ENCODE data around the gene LCN15.
"Not testable (repeated sequence)": the region's sequence is repeated elsewhere in the genome, so short reads cannot be mapped to it uniquely, and the experiment has no call there.

LCN15 gene

DNA sequence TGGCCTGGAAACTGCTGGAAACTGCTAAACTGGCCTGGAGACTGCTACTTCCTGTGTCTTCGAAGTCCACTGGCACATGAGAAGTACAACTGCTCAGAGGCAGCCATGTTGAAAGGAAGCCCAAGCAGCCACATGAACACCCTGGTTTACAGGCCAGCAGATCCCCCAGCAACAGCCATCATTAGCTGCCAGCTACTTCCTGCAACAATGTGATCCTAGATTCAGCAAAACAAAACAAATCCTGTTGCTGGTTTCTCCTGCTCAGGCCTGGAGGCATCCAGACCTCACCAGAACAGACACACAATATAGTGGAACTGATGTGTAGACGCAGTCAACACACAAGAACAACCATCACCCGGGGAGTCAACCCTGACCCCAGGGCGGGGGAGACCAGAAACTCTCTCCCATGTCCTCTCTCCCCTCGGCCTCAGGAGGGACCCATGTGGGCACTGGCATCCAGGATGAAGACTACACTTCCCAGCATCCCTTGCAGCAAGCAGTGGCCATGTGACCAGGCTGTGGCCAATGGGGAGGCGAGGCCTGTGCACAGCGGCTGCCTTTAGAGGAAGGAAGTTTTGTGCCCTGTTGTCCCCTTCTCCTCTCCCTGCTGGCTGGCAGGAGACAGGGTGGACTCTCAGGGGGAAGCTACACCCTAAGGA is 9.2 kb upstream of the LCN15 start:
- peaks cover 7 to 14% (median 9%) of the 10 kb centered on the region in 11 experiments for H3K9me3 ChIP-seq (replicated peaks in 1 of 11)
- no peaks in the 10 kb centered on the region for H3K27me3 ChIP-seq
- peak overlapping the region in 5 of 11 experiments; percentile 12 to 55 (median 43); a peak in 8 of 22 replicates for H3K9ac ChIP-seq
- H3K4me2 ChIP-seq: peak overlapping the region; percentile 27 to 65 (median 54); a peak in 21 of 22 replicates
- H3K36me3 ChIP-seq: no peaks in the 10 kb centered on the region
- H3K4me1 ChIP-seq: peaks cover 17 to 40% (median 32%) of the 10 kb centered on the region in 10 experiments
- H3K27ac ChIP-seq: peak overlapping the region in 9 of 11 experiments; percentile 19 to 70 (median 65); a peak in 17 of 22 replicates
- TF ChIP-seq Cebpa-rat (IDR thresholded peaks at IDR 0.05): no peak
- no peaks in the 10 kb centered on the region for H4K20me1 ChIP-seq
- no peak overlapping the region for H3K4me3 ChIP-seq

DNA sequence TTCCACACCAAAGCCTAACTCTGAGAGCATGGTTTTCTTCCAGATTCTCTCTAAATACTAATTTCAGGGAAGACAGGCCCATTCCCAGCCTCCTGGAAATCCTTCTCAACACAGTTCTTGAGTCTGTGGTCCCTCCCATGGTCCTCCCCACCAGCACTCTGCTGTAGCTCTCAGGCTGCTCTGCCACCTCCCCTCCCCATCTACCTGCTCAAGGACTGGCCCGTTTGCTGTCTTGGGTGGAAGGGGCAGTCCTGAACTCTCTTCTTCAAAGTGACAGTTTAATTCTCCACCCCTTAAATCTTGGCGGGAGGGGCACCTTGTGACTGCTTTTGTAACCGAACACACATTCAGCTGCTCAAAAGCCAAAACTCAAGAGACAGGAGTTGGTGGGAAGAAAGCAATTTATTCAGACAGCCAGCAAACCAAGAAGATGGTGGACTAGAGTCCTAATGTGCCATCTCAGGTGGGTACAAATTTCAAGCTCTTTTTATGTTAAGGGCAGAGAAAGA is 7.6 kb upstream of the LCN15 start:
- Histone ChIP-seq H3K4me3 (no peak overlapping the region), H3K9me3 (replicated peaks in 1 of 11) (peaks cover 7 to 14% (median 9%) of the 10 kb centered on the region in 11 experiments), H3K4me1 (peaks cover 24 to 43% (median 39%) of the 10 kb centered on the region in 10 experiments), H3K27me3 (peaks cover 0 to 13% (median 0%) of the 10 kb centered on the region in 11 experiments; a peak in 5 of 22 replicates), H3K36me3 (no peaks in the 10 kb centered on the region), H3K9ac (no peak overlapping the region), H4K20me1 (no peaks in the 10 kb centered on the region), H3K4me2 (no peak overlapping the region), H3K27ac (no peak overlapping the region)
- TF ChIP-seq Cebpa-rat (IDR thresholded peaks at IDR 0.05): no peak

DNA sequence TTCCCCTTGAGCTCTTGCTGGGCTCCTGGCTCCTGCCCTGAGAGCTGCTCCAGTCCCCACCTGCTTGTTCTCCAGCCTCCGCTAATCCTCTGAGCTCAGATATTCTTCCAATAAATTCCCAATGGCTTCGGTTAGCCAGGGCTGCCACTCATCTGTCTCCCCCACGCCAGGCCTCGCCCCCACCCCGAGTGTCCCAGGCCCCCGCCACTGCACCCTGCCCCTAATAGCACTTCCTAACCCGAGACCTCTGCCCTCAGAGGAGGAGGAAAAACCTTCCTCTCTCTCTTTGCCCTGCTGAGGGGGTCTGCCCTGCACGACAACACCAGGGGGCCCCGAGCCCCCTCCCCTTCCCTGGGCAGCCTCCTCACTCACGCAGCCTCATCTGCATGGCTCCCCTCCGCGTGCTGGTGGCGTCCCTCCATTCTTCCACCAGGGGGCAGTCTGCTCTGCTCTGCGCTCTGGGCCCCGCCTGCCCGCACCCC is 5.4 kb upstream of the LCN15 start:
- H3K9me3 ChIP-seq (replicated peaks in 1 of 11): peaks cover 7 to 14% (median 9%) of the 10 kb centered on the region in 11 experiments
- H3K4me2 ChIP-seq: peak overlapping the region in 5 of 11 experiments; percentile 24 to 50 (median 42); a peak in 9 of 22 replicates
- no peak overlapping the region for H3K4me3 ChIP-seq
- TF ChIP-seq Cebpa-rat (IDR thresholded peaks at IDR 0.05): no peak
- peaks cover 0 to 13% (median 0%) of the 10 kb centered on the region in 11 experiments; a peak in 5 of 22 replicates for H3K27me3 ChIP-seq
- H3K27ac ChIP-seq: no peak overlapping the region; a peak in 1 of 22 replicates
- no peaks in the 10 kb centered on the region for H4K20me1 ChIP-seq
- peaks cover 29 to 54% (median 49%) of the 10 kb centered on the region in 10 experiments for H3K4me1 ChIP-seq
- no peaks in the 10 kb centered on the region for H3K36me3 ChIP-seq
- no peak overlapping the region for H3K9ac ChIP-seq

DNA sequence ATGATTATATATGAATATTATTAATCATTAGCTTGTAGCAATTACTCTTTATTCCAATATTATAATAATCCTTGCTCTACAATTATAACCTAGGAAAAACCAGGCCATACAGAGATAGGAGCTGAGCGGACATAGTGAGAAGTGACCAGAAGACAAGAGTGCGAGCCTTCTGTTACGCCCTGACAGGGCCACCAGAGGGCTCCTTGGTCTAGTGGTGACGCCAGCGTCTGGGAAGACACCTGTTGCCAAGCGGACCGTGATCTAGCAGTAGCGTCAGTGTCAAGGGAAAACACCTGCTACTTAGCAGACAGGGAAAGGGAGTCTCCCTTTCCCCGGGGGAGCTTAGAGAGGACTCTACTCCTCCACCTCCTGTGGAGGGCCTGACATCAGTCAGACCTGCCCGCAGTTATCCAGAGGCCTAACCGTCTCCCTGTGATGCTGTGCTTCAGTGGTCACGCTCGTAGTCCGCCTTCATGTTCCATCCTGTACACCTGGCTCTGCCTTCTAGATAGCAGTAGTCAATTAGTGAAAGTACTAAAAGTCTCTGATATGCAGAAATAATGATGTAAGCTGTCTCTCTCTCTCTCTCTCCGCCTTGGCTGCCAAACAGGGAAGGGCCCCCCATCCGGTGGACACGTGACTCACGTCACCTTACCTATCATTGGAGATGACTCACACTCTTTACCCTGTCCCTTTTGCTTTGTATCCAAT is 2.2 kb upstream of the LCN15 start:
- H3K9me3 ChIP-seq (replicated peaks in 1 of 11); H4K20me1 ChIP-seq; H3K36me3 ChIP-seq; H3K4me3 ChIP-seq: not testable (repeated sequence)
- Histone ChIP-seq H3K9ac (peak overlapping the region in 3 of 11 experiments; percentile 48 to 73 (median 50); a peak in 4 of 22 replicates), H3K4me1 (peaks cover 25 to 76% (median 70%) of the 10 kb centered on the region in 10 experiments), H3K27ac (peak overlapping the region in 6 of 11 experiments; percentile 16 to 78 (median 68); a peak in 11 of 22 replicates), H3K27me3 (peaks cover 0 to 13% (median 0%) of the 10 kb centered on the region in 11 experiments; a peak in 5 of 22 replicates), H3K4me2 (peak overlapping the region; percentile 50 to 97 (median 83))

DNA sequence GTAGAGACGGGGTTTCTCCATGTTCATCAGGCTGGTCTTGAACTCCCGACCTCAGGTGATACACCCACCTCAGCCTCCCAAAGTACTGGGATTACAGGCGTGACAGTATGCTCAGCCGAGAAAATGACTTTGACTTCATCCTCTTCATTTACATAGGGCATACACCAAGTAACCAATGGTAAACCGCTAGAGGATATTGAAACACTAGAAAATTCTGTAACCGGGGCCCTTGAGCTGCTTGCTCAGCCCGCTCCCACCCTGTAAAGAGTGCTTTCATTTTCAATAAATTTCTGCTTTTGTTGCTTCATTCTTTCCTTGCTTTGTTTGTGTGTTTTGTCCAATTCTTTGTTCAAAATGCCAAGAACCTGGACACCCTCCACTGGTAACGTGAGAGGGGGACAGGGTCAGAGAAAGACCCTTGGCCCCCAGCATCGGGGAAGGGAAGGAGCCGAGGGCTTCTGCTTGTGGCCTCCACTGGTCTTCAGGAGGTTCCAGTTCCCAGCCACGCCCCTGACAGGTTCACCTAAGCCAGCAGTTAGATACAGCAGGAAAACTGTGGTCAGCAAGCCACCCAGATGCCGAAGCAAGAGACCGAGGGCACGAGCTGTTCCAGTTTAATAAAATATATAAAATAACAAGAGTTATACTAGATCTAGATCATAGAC is 1.6 kb upstream of the LCN15 start:
- Histone ChIP-seq H3K4me2 (peak overlapping the region; percentile 48 to 88 (median 79)), H3K27ac (peak overlapping the region in 8 of 11 experiments; percentile 48 to 78 (median 63); a peak in 15 of 22 replicates), H3K9ac (peak overlapping the region in 9 of 11 experiments; percentile 18 to 73 (median 61); a peak in 15 of 22 replicates), H3K4me1 (peaks cover 32 to 83% (median 77%) of the 10 kb centered on the region in 10 experiments), H3K27me3 (peaks cover 0 to 13% (median 0%) of the 10 kb centered on the region in 11 experiments; a peak in 5 of 22 replicates)
- not testable (repeated sequence) for H3K4me3 ChIP-seq; H4K20me1 ChIP-seq; H3K36me3 ChIP-seq; H3K9me3 ChIP-seq (replicated peaks in 1 of 11)
- peak in 1 of 11 experiments; percentile 53; a peak in 1 of 22 replicates for TF ChIP-seq Cebpa-rat (IDR thresholded peaks at IDR 0.05)

DNA sequence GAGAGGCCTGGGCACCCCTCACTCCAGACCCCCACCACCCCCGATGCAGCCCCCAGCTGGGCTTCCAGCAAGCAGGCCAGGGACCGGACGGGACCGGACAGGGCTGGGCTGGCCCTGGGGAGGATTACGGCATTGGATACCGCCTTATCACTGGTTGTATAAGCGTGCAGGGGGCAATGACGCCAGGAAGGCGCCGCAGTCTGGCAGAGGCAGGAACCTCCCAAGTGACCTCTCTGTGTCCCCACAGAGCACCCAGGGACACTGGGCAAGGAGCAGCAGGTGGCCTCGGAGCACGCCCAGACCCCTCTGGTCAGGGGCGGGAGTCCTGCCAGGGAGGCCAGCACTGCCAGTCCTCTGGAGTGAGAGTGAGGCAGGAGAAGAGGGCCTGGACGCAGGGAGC is 723 bp upstream of the LCN15 start:
- H3K4me1 ChIP-seq: peaks cover 41 to 91% (median 86%) of the 10 kb centered on the region in 10 experiments
- peak overlapping the region in 7 of 11 experiments; percentile 7 to 73 (median 47); a peak in 6 of 22 replicates for H3K9ac ChIP-seq
- no peaks in the 10 kb centered on the region for H3K9me3 ChIP-seq (replicated peaks in 1 of 11)
- peak overlapping the region; percentile 48 to 88 (median 79); a peak in 21 of 22 replicates for H3K4me2 ChIP-seq
- H4K20me1 ChIP-seq: no peaks in the 10 kb centered on the region; a peak in 1 of 22 replicates
- no peak for TF ChIP-seq Cebpa-rat (IDR thresholded peaks at IDR 0.05)
- peaks cover 0 to 19% (median 0%) of the 10 kb centered on the region in 11 experiments; a peak in 6 of 22 replicates for H3K27me3 ChIP-seq
- peak overlapping the region in 7 of 11 experiments; percentile 11 to 78 (median 51); a peak in 11 of 22 replicates for H3K27ac ChIP-seq
- H3K36me3 ChIP-seq: no peaks in the 10 kb centered on the region
- no peak overlapping the region for H3K4me3 ChIP-seq

DNA sequence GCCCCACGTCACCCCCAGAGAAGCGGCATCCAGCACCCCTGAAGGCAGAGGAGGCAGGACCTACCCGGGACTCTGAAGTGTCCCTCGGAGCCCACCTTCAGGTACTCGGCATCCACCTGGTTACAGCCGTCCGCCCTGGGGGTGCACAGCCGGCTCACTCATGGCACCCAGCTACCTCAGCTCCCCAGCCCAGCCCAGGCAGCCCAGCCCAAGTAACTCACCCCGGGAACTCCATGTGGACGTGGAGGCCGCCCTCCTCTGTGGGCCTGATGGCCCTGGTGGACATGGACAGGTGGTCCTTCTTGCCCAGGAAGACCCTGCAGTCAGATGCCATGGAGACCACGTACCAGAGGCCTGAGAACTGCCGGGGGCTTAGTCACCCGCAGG is 676 bp downstream of the LCN15 start:
- H3K27ac ChIP-seq: peak overlapping the region in 4 of 11 experiments; percentile 1 to 31 (median 29); a peak in 4 of 22 replicates
- TF ChIP-seq Cebpa-rat (IDR thresholded peaks at IDR 0.05): no peak
- H3K4me3 ChIP-seq: no peak overlapping the region

More for the DNA sequence above, 676 bp downstream of the LCN15 start:
- Histone ChIP-seq H3K4me2 (peak overlapping the region; percentile 42 to 88 (median 68); a peak in 19 of 22 replicates), H3K36me3 (no peaks in the 10 kb centered on the region), H3K27me3 (peaks cover 0 to 24% (median 0%) of the 10 kb centered on the region in 11 experiments; a peak in 6 of 22 replicates), H3K9me3 (replicated peaks in 1 of 11) (no peaks in the 10 kb centered on the region), H3K9ac (peak overlapping the region in 3 of 11 experiments; percentile 35 to 50 (median 41); a peak in 6 of 22 replicates), H3K4me1 (peaks cover 46 to 99% (median 95%) of the 10 kb centered on the region in 10 experiments), H4K20me1 (no peaks in the 10 kb centered on the region; a peak in 1 of 22 replicates)
